NCI-H446 treated with DMSO at 0.1 percent for 48 hours (cell line): ENCODE results near the gene CDH4.

ENCODE experiments used
- DNase-seq: peaks from one replicate; lab custom pipeline; 2025; lab: John Stamatoyannopoulos, UW

The CDH4 gene

GRCh38 chr20:61633004-61633403 lies 380.9 kb downstream of the CDH4 start:
- DNase-seq, result no peak

- no peak for DNase-seq
Measured at GRCh38 chr20:61634376-61635145, 382.5 kb downstream of the CDH4 start.

- DNase-seq, result no peak
Measured at GRCh38 chr20:61635721-61636455, 383.8 kb downstream of the CDH4 start.

DNA sequence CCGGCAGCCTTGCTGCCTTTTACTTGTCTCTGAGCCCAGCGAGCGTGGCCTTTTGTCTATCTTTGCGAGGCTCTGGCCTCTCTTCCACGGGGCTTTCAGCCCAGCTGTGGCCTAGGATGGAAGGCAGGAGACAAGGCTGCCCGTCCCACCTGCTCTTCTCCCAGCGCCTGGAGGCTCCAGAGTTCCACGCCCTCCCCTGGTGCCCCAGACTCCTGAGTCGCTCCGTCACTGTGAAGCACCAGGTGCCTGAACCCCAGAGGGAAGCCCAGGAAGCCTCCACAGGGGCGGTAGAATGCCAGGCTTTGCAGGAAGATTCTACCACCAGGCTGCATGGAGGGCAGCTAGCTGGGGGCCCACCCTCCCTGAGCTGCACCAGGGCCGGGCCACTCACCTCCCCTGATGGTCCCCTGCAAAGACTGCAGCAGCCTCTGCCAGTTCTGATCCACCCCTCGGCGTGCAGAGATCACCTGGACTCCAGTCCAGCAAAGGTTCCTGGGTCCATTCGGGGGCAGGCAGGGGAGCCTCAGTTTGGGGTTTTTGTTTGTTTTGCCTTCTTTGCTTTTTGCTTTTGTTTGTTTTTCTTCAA lies 384.6 kb downstream of the CDH4 start:
- DNase-seq, result no peak

DNA sequence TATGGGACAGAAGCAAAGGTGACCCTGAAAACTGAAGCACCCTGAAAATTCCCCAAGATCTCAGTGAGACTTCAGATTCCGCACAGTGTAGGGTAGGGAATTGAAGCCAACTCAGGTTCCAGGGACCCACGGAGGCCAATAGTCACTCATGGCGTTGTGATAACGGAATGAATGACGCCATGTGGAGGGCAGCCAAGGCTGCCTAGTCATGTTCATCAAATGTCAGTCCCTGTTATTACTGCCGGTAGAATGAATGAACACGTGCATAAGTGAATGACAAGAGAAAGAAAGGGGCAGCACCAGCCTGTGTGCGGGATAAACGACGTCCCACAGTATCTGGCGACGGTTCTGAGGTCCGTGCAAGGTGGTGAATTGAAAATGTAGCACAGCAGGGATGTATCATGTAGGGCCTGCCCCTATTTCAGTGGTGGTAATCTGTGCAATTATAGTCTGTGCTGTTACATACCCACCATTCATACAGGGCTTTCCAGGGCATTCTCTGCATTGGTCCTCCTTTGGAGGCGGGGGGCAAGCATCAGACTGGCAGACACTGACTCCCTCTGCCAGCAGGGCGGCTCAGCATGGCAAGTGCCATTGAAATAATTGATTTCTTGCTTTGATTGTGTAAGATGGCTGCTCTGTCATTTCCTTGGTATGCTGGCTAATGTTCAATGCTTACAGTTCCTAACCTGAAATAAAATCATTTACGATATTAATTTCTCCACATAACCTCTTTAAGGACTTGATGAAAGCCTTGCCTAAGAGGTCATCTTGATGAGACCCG lies 386.9 kb downstream of the CDH4 start:
- DNase-seq, result no peak

DNA sequence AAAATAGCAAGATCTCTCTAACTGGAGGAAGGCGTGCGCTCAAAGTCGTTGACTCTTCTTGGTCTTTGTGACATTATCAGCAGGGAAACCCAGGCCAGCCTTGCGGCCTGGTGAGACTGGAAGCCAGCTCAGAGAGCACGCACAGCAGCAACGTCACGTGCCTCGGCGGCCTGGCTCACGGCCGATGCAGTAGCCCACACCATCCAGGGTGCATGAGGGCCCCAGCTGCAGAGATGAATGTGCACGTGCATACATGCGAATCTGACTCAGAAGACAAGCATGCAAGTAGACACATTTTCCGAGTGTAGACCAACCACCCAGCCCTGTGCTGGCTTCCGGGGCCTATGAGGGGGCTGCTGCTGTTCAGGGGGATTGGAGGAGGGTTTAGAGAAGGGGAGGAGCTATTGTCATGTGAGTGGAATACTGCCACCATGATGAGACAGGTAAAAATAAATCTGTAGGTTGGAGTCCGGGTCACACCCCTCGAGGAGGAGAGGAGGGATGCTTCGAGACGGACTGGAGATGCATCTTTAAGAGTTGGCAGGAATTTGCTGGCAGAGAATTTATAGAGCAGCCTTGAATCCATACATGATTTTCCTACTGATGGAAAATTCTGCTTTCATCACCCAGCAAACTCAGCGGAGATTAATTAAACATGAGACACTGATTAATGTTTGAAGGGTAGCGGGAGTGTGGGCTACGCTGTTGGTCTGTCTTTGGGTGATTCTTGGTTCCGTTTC lies 388.2 kb downstream of the CDH4 start:
- DNase-seq, result no peak

- no peak for DNase-seq
Measured at GRCh38 chr20:61640871-61641245, 388.8 kb downstream of the CDH4 start.

DNA sequence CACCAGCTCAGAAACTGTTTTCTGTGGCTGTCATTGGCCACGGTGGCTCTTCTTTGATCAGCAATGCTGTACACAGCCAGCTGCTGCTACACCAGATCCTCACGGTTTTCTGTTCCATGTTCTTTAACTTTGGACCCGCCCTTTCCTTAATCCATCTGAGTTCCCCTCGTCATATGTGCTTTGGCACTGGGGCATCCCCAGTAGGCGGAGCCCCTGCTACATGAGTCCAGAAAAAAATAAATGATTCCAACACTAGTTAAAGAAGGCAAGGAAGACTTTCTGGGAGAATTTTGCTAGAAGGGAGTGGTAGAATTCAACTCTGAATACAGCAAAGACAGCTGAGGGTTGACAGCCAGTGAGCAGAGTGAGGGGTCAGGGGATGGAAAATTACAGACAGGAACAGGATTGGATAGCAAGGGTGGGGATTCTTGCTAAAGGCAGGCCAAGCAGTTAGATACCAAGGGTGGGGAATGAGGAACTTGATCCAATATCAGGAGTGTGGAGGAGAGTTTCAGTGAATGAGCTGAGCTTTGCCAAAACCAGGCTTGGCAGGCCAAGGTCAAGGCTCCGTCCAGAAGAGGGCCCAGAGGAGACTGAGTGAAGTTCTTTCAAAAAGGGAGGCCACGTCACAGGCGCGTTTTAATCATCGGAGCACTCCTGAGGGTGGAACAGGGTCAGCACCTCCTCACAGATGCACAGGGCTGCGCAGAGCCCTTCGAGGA lies 391.8 kb downstream of the CDH4 start:
- no peak for DNase-seq

- DNase-seq, result no peak
Measured at GRCh38 chr20:61644378-61645076, 392.5 kb downstream of the CDH4 start.

DNA sequence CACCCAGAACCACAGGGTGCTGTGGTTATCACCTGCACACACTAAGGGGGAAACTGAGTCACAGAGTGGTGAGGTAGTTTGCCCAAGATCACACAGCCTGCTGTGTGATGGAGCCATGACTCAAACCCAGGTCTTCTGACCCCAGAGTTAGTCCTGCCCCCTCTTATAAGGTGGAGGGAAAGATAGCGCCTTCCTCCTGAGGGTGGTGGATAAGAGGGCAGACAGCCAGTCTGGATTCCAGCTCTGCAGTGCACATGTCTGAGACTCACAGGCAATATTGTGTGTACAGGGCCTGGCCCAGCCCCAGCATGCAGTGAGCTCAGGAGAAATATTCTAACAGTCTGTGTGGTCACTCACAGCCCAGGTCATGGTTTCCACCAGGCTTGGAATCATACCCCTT lies 393.7 kb downstream of the CDH4 start:
- DNase-seq, result no peak

DNA sequence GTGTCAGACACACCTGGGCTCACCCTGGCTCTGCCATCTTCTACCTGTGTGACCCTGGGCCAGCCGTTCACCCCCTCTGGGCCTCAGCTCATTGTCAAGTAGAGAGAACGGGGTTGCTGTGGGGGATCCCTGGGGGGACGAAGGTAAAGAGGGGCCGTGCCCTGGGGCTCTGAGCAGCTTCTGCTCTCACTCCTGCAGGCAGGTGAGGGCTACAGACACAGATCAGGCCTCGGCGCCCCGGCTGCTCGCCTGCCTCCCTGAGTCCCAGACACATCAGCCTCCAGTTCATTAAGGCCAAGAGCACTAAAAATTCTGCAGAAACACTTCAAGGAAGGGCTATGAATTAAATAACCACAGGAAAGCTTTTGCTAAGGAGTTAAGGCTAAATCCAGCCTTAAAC lies 394.4 kb downstream of the CDH4 start:
- no peak for DNase-seq

DNA sequence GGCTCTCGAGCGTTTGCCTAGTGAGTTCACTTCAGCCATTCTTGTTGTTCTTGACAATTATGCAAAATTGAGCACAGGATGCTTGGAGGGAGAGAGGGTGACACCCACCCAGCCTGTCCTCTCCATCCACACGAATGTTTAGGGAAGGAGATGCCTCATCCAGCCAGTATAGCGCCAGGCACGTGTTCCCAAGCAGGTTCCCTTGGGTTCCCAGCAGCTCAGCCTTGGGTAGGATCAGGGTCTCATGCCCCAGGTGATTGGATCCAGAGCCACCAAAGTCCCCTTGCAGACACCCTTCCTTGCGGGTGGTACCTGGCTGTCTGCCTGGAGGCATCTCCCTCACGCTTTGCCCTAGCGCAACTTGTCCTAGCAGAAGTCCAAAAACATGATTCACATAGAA lies 394.9 kb downstream of the CDH4 start:
- no peak for DNase-seq

GRCh38 chr20:61647702-61648101 lies 395.6 kb downstream of the CDH4 start:
- no peak for DNase-seq

- DNase-seq, result no peak
Measured at GRCh38 chr20:61649105-61649859, 397.2 kb downstream of the CDH4 start.

GRCh38 chr20:61649860-61650162 lies 397.8 kb downstream of the CDH4 start:
- no peak for DNase-seq

GRCh38 chr20:61650912-61651733 lies 399.1 kb downstream of the CDH4 start:
- no peak for DNase-seq

DNA sequence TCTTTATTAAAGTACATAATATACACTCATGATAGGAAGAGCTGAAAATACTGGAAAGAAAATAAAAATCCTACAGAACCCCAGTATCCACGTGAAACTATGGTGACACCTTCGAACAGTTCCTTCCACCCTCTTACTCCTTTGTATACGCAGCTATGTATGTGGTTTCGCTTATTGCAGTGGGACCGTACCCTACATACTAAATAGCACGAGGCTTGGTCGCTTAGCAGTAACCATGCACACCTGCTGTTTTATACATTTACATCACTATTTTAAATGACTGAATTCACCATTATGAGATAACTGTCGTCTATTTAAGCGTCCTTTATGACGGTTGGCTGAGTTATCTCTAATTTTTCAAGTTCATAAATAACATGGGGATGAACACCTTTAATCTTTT lies 400.1 kb downstream of the CDH4 start:
- no peak for DNase-seq

- DNase-seq, result no peak
Measured at GRCh38 chr20:61654726-61655125, 402.7 kb downstream of the CDH4 start.

DNA sequence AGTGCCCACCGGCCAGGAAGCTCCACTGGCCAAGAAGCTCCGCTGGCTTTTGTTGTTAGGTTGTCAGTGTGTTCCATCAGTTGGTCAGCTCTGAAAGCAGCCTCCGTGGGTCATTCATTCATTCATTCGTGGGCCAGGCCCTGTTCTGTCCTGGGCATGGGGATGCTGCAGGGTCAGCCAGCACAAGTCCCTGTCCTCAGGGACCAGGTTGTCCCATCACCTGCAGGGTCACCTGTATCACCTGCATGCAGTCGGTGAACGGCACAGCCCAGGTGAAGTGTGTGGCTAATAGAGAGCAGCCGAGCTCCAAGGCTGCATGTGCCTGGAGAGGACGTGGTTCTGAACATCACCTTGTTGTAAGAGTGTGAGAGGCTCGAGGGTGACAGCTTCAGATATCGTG lies 403.5 kb downstream of the CDH4 start:
- DNase-seq, result no peak
